ENCODE measurements around the gene CROT. TPM values are rescaled to one million over a fixed set of nuclear protein-coding genes. Genes with fewer than 3 reads are reported as not detected.
A peak's percentile ranks its signal among the peaks of the same experiment; 100 is the strongest.

Gene CROT, protein sequence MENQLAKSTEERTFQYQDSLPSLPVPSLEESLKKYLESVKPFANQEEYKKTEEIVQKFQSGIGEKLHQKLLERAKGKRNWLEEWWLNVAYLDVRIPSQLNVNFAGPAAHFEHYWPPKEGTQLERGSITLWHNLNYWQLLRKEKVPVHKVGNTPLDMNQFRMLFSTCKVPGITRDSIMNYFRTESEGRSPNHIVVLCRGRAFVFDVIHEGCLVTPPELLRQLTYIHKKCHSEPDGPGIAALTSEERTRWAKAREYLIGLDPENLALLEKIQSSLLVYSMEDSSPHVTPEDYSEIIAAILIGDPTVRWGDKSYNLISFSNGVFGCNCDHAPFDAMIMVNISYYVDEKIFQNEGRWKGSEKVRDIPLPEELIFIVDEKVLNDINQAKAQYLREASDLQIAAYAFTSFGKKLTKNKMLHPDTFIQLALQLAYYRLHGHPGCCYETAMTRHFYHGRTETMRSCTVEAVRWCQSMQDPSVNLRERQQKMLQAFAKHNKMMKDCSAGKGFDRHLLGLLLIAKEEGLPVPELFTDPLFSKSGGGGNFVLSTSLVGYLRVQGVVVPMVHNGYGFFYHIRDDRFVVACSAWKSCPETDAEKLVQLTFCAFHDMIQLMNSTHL
- total RNA-seq (2021), result 3.5 and 5.5 TPM in 2 replicates
- Bru-seq, nascent RNA, result percentile 43 among the genes with signal in this experiment
- BruChase-seq, experiment 1, labeled RNA remaining after a 2-hour chase, result percentile 46 among the genes with signal in this experiment
- BruChase-seq, experiment 2, labeled RNA remaining after a 6-hour chase, result percentile 39 among the genes with signal in this experiment
- long read RNA-seq, partial matches to known transcripts, result 0 of 2 reads
- long read RNA-seq, other reads (novel, unspliced or antisense), result 0 of 2 reads

DNA sequence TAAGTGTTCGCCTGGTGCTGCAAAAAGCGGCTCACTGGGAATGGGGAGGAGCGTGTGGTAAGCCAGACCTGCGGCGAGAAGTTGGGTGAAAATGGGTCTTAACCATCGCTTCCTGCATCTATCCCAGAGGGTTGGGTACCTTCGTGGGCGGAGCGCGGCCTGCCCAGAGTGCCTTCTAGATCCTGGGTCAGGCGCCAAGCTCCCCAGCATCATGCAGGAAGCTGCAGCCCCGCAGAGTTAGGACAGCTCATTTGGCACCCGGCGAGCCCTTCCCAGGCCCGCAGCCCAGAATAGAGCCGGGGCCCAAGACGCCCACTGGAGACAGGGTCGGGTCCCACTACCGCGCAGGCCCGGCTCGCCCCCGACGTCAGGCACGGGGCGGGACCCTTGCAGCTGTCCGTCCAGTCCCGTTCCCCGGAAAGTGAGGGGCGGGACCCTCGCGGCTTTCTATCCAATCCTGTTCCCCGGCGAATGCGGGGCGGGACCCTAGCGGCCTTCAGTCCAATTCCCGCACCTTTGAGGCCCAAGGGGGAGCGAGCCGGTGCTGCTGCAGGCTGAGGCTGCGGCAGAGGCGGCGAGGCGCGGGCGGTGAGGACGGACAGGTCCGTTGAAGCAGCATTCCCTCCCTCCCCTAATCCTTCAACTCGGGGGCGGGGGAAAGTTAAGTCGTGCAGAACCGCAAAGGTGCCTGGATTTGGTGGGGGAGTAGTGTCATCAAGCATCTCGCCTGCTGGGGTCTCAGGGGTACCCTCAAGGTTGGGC lies at the start of gene CROT:
CROT (plus strand) TSS at position 499 of the 762 bp plus-strand sequence. CDS start 3,405 bp downstream, outside the sequence.
- Histone ChIP-seq H3K27ac (ENCODE audit: low read depth, low read length, poor library complexity, severe bottlenecking) (peak within 1 kb of the TSS; percentile 39), H3K4me3 (ENCODE audit: low read depth, low read length, poor library complexity, severe bottlenecking) (peak within 1 kb of the TSS; percentile 55), H3K27me3 (replicated peaks; ENCODE audit: insufficient read depth, low read depth, low read length, poor library complexity) (no peaks in the 10 kb centered on the region), H3K9me3 (ENCODE audit: low read depth, low read length, poor library complexity, severe bottlenecking) (no peaks in the 10 kb centered on the region), H3K4me1 (ENCODE audit: insufficient read depth, low read length, poor library complexity, severe bottlenecking) (no peaks in the 10 kb centered on the region), H3K36me3 (ENCODE audit: insufficient read depth, low read length, poor library complexity, severe bottlenecking) (no peaks in the 10 kb centered on the region)
- BruUV-seq (replicated peaks), result no TSS peak
- DNase-seq (ENCODE audit: low spot score), result peak; percentile 90
- ChIA-PET POLR2A (ENCODE audit: low non-redundant PET) (no interaction called here), CTCF (no interaction called here)
- intact Hi-C loops (cut with micrococcal nuclease; ENCODE audit: unreplicated experiment), result no loop called here
- no peak for TF ChIP-seq EZH2 (IDR thresholded peaks at IDR 0.05; ENCODE audit: borderline replicate concordance, low read depth, low read length, poor library complexity, severe bottlenecking)
- TF ChIP-seq, protein P1, sequence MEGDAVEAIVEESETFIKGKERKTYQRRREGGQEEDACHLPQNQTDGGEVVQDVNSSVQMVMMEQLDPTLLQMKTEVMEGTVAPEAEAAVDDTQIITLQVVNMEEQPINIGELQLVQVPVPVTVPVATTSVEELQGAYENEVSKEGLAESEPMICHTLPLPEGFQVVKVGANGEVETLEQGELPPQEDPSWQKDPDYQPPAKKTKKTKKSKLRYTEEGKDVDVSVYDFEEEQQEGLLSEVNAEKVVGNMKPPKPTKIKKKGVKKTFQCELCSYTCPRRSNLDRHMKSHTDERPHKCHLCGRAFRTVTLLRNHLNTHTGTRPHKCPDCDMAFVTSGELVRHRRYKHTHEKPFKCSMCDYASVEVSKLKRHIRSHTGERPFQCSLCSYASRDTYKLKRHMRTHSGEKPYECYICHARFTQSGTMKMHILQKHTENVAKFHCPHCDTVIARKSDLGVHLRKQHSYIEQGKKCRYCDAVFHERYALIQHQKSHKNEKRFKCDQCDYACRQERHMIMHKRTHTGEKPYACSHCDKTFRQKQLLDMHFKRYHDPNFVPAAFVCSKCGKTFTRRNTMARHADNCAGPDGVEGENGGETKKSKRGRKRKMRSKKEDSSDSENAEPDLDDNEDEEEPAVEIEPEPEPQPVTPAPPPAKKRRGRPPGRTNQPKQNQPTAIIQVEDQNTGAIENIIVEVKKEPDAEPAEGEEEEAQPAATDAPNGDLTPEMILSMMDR (conservative IDR thresholded peaks at IDR 0.05; ENCODE audit: low read depth, low read length), result no peak

DNA sequence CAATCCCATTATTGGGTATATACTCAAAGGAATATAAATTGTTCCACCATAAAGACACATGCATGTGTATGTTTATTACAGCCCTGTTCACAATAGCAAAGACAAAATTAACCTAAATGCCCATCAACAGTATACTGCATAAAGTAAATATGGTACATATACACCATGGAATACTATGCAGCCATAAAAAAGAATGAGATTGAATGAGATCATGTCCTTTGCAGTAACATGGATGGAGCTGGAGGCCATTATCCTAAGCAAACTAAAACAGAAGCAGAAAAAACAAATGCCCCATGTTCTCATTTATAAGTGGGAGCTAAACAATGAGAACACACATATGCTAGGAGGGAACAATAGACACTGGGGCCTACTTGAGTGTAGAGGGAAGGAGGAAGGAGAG lies 44.7 kb upstream of the CROT start:
- ChIA-PET POLR2A (ENCODE audit: low non-redundant PET) (no interaction called here), CTCF (no interaction called here)
- H3K27me3 ChIP-seq (replicated peaks; ENCODE audit: insufficient read depth, low read depth, low read length, poor library complexity), result no peaks in the 10 kb centered on the region
- no peaks in the 10 kb centered on the region for H3K36me3 ChIP-seq (ENCODE audit: insufficient read depth, low read length, poor library complexity, severe bottlenecking)
- no peak overlapping the region for H3K27ac ChIP-seq (ENCODE audit: low read depth, low read length, poor library complexity, severe bottlenecking)
- no peak for DNase-seq (ENCODE audit: low spot score)
- intact Hi-C loops (cut with micrococcal nuclease; ENCODE audit: unreplicated experiment), result no loop called here
- BruUV-seq (replicated peaks), result no TSS peak
- no peaks in the 10 kb centered on the region for H3K9me3 ChIP-seq (ENCODE audit: low read depth, low read length, poor library complexity, severe bottlenecking)
- no peak overlapping the region for H3K4me3 ChIP-seq (ENCODE audit: low read depth, low read length, poor library complexity, severe bottlenecking)
- TF ChIP-seq, protein P1 (conservative IDR thresholded peaks at IDR 0.05; ENCODE audit: low read depth, low read length), result no peak
- TF ChIP-seq EZH2 (IDR thresholded peaks at IDR 0.05; ENCODE audit: borderline replicate concordance, low read depth, low read length, poor library complexity, severe bottlenecking), result no peak
- no peaks in the 10 kb centered on the region for H3K4me1 ChIP-seq (ENCODE audit: insufficient read depth, low read length, poor library complexity, severe bottlenecking)

DNA sequence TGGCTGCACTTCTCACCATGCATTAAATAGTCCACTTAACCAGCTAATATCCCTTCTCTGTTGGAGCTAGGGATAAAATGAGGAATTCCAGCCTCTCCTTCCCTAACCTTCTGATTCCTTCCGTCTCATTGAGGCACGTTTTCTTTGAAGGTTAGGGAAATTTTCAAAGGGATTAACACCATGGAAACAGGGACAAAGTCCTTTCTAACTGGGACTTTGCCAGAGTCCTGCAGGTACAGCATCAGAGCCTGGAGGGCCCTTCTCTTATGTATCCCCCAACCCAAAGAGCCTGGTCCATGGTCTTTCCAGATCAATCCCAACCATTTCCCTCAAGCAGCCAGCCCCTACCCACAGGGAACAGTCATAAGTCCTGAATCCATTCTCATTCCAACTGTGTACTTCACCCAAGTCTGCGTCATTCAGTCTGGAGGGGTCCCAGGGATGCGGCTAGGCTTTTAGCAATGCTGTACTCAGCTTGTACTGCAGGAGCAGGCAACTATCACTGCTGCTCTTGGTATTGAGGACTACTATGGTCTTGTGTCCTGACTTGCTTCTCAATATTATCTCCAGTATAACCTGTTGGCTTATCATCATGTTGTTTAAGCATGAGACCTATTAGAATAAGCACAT lies 34.6 kb upstream of the CROT start:
- Histone ChIP-seq H3K4me3 (ENCODE audit: low read depth, low read length, poor library complexity, severe bottlenecking) (no peak overlapping the region), H3K9me3 (ENCODE audit: low read depth, low read length, poor library complexity, severe bottlenecking) (no peaks in the 10 kb centered on the region), H3K27ac (ENCODE audit: low read depth, low read length, poor library complexity, severe bottlenecking) (no peak overlapping the region), H3K27me3 (replicated peaks; ENCODE audit: insufficient read depth, low read depth, low read length, poor library complexity) (no peaks in the 10 kb centered on the region), H3K4me1 (ENCODE audit: insufficient read depth, low read length, poor library complexity, severe bottlenecking) (no peaks in the 10 kb centered on the region), H3K36me3 (ENCODE audit: insufficient read depth, low read length, poor library complexity, severe bottlenecking) (no peaks in the 10 kb centered on the region)
- POLR2A ChIA-PET (ENCODE audit: low non-redundant PET), result no interaction called here
- CTCF ChIA-PET, result no interaction called here
- intact Hi-C loops (cut with micrococcal nuclease; ENCODE audit: unreplicated experiment), result loop anchor here (10.0 kb wide), 1 partner anchor 574 kb away; no protein-coding TSS in a partner anchor
- no peak for TF ChIP-seq EZH2 (IDR thresholded peaks at IDR 0.05; ENCODE audit: borderline replicate concordance, low read depth, low read length, poor library complexity, severe bottlenecking)
- TF ChIP-seq, protein P1 (conservative IDR thresholded peaks at IDR 0.05; ENCODE audit: low read depth, low read length), result no peak
- BruUV-seq (replicated peaks), result no TSS peak
- DNase-seq (ENCODE audit: low spot score), result no peak
